Activated naive CD8-positive, alpha-beta T cell treated with anti-CD3 and anti-CD28 coated beads, Interleukin-2, amount 50 U/mL, for 16 hours (primary cell): ENCODE results near the gene ZFAND3.

Experiments
- DNase-seq: peaks from one replicate; pipeline ENCODE4 v3.0.0-alpha.2; 2020; ENCODE audit warnings: low read depth, low spot score

Gene ZFAND3

GRCh38 chr6:37819177-37819801 lies at the start of gene ZFAND3:
Gene ZFAND3 (plus strand): TSS chr6:37819727. CDS start chr6:37819946, 219 bp downstream.
- DNase-seq = peak; percentile 79

- DNase-seq = no peak
Measured at GRCh38 chr6:37774028-37774680, 45.4 kb upstream of the ZFAND3 start.

GRCh38 chr6:37776566-37776965 lies 43.0 kb upstream of the ZFAND3 start:
- no peak for DNase-seq

GRCh38 chr6:37777272-37777834 lies 42.2 kb upstream of the ZFAND3 start:
- DNase-seq = no peak

GRCh38 chr6:37779111-37779800 lies 40.3 kb upstream of the ZFAND3 start:
- DNase-seq = no peak

- DNase-seq = no peak
Measured at GRCh38 chr6:37779902-37780628, 39.5 kb upstream of the ZFAND3 start.

- no peak for DNase-seq
Measured at GRCh38 chr6:37781788-37782187, 37.7 kb upstream of the ZFAND3 start.

- DNase-seq = no peak
Measured at GRCh38 chr6:37783025-37783855, 36.3 kb upstream of the ZFAND3 start.

- DNase-seq = no peak
Measured at GRCh38 chr6:37783856-37784584, 35.5 kb upstream of the ZFAND3 start.

GRCh38 chr6:37784585-37784967 lies 35.0 kb upstream of the ZFAND3 start:
- DNase-seq = no peak

GRCh38 chr6:37785002-37785662 lies 34.4 kb upstream of the ZFAND3 start:
- DNase-seq = no peak

GRCh38 chr6:37785663-37786270 lies 33.8 kb upstream of the ZFAND3 start:
- DNase-seq = no peak

GRCh38 chr6:37787216-37787615 lies 32.3 kb upstream of the ZFAND3 start:
- no peak for DNase-seq

GRCh38 chr6:37788259-37788658 lies 31.3 kb upstream of the ZFAND3 start:
- DNase-seq = no peak

GRCh38 chr6:37791156-37791919 lies 28.2 kb upstream of the ZFAND3 start:
- DNase-seq = peak; percentile 63

GRCh38 chr6:37792457-37793033 lies 27.0 kb upstream of the ZFAND3 start:
- no peak for DNase-seq

GRCh38 chr6:37793067-37793466 lies 26.5 kb upstream of the ZFAND3 start:
- DNase-seq = no peak

GRCh38 chr6:37794825-37795224 lies 24.7 kb upstream of the ZFAND3 start:
- DNase-seq = no peak
